ENCODE data around the gene TMEM131.

GRCh38 chr2:97992836-97993825 is 2.6 kb downstream of the TMEM131 start:
- TF ChIP-seq CTCF (IDR thresholded peaks at IDR 0.05), result no peak
- no peak for TF ChIP-seq POLR2AphosphoS5 (IDR thresholded peaks at IDR 0.05; ENCODE audit: insufficient read depth in 1 of 2, low read depth in 1 of 2)

Data from vagina (tissue), 2 donors.